NCI-H345 (cell line): ENCODE data around the gene RALGDS.
"Not testable (repeated sequence)": the region's sequence is repeated elsewhere in the genome, so short reads cannot be mapped to it uniquely, and the experiment has no call there.

ENCODE experiments used
- DNase-seq: peaks from one replicate; lab custom pipeline; 2025; lab: John Stamatoyannopoulos, UW

The RALGDS gene

GRCh38 chr9:133088146-133088750 is 32.8 kb downstream of the RALGDS start:
- no peak for DNase-seq

GRCh38 chr9:133087429-133088145 is 33.5 kb downstream of the RALGDS start:
- DNase-seq: no peak

GRCh38 chr9:133086894-133087293 is 34.1 kb downstream of the RALGDS start:
- DNase-seq: no peak

- not testable (repeated sequence) for DNase-seq
Measured at GRCh38 chr9:133086212-133086860, 34.7 kb downstream of the RALGDS start.

- not testable (repeated sequence) for DNase-seq
Measured at GRCh38 chr9:133083688-133084087, 37.4 kb downstream of the RALGDS start.

GRCh38 chr9:133081957-133082644 is 38.9 kb downstream of the RALGDS start:
- DNase-seq: not testable (repeated sequence)

- DNase-seq: not testable (repeated sequence)
Measured at GRCh38 chr9:133080786-133081779, 40.0 kb downstream of the RALGDS start.

GRCh38 chr9:133080161-133080560 is 40.9 kb downstream of the RALGDS start:
- no peak for DNase-seq

- no peak for DNase-seq
Measured at GRCh38 chr9:133078486-133078885, 42.6 kb downstream of the RALGDS start.

- DNase-seq: no peak
Measured at GRCh38 chr9:133076691-133077090, 44.3 kb downstream of the RALGDS start.

GRCh38 chr9:133075925-133076630 is 45.0 kb downstream of the RALGDS start:
- no peak for DNase-seq

GRCh38 chr9:133074111-133074651 is 46.9 kb downstream of the RALGDS start:
- no peak for DNase-seq

GRCh38 chr9:133073086-133074014 is 47.7 kb downstream of the RALGDS start:
- no peak for DNase-seq

- DNase-seq: not testable (repeated sequence)
Measured at GRCh38 chr9:133072210-133072609, 48.8 kb downstream of the RALGDS start.

GRCh38 chr9:133071484-133072150 is 49.4 kb downstream of the RALGDS start:
- DNase-seq: no peak

- DNase-seq: not testable (repeated sequence)
Measured at GRCh38 chr9:133070985-133071384, 50.1 kb downstream of the RALGDS start.

GRCh38 chr9:133070500-133070961 is 50.5 kb downstream of the RALGDS start:
- not testable (repeated sequence) for DNase-seq

GRCh38 chr9:133068431-133068830 is 52.6 kb downstream of the RALGDS start:
- DNase-seq: not testable (repeated sequence)
